ENCODE data around the gene PREX1.

Gene PREX1

GRCh38 chr20:48660788-48661187 lies 167.0 kb downstream of the PREX1 start:
- Mint-ChIP-seq H3K27ac (no peak overlapping the region), H3K27me3 (no peaks in the 10 kb centered on the region), H3K36me3 (peaks cover 14% of the 10 kb centered on the region), H3K4me1 (peaks cover 4% of the 10 kb centered on the region), H3K9me3 (no peaks in the 10 kb centered on the region), H3K4me3 (no peak overlapping the region)

DNA sequence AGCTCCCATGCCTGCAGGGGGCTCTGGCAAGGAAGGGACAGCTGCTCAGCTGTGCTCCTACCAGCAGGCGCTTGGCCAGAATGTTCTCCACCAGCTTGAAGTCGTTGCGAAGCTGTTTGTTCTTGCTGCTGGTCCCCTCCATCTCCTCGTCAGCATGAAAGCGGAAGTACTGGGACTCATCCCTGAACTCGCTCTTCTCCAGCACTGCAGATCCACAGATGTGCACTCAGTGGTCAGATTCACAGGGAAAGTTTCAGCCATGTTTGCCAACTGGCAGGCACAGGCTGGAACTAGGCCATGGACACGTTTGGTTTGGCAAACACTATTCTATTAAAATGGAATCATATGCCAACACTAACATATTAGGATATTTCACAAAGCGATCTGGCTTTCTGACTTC lies 167.9 kb downstream of the PREX1 start:
- Mint-ChIP-seq H3K36me3 (peaks cover 14% of the 10 kb centered on the region), H3K4me3 (no peak overlapping the region), H3K27ac (no peak overlapping the region), H3K27me3 (no peaks in the 10 kb centered on the region), H3K4me1 (peaks cover 4% of the 10 kb centered on the region), H3K9me3 (no peaks in the 10 kb centered on the region)

- Mint-ChIP-seq H3K36me3 (peaks cover 12% of the 10 kb centered on the region), H3K27me3 (no peaks in the 10 kb centered on the region), H3K4me1 (peaks cover 4% of the 10 kb centered on the region), H3K4me3 (no peak overlapping the region), H3K27ac (no peak overlapping the region), H3K9me3 (no peaks in the 10 kb centered on the region)
These were observed 169.3 kb downstream of the PREX1 start for GRCh38 chr20:48658505-48658904.

GRCh38 chr20:48658198-48658476 lies 169.7 kb downstream of the PREX1 start:
- no peaks in the 10 kb centered on the region for H3K9me3 Mint-ChIP-seq
- no peaks in the 10 kb centered on the region for H3K27me3 Mint-ChIP-seq
- peaks cover 4% of the 10 kb centered on the region for H3K4me1 Mint-ChIP-seq
- H3K4me3 Mint-ChIP-seq = no peak overlapping the region
- H3K36me3 Mint-ChIP-seq = peaks cover 12% of the 10 kb centered on the region
- no peak overlapping the region for H3K27ac Mint-ChIP-seq

- no peaks in the 10 kb centered on the region for H3K27me3 Mint-ChIP-seq
These were observed 170.2 kb downstream of the PREX1 start for GRCh38 chr20:48657426-48658197.

DNA sequence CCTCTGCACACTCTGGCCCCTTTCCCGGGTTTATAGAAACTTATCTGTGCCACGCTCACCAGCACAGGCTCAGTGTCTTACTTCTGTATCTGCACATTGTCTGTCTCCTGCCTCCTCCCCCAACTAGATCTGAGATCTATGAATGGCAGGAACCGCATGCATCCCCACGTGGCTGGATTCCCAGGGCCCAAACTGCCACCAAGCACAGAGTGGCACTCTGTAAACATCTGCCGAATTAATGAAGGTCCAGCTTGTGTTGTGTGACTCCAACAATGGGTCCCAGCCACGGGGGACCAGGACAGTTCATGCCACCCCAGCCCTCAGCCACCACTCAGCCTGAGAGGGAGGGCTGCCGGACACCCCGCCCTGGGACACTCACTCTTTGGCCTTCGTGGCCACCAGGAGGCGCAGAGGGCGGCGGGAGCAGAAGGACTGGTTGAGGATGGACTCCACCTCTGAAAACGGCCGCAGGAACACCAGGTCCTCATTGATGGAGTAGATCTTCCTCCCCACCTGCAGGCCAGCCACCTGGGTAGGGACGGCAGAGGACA lies 171.1 kb downstream of the PREX1 start:
- peaks cover 11% of the 10 kb centered on the region for H3K36me3 Mint-ChIP-seq

More at GRCh38 chr20:48657426-48658197, 170.2 kb downstream of the PREX1 start:
- Mint-ChIP-seq H3K36me3 (peaks cover 12% of the 10 kb centered on the region), H3K4me1 (peaks cover 4% of the 10 kb centered on the region), H3K27ac (peak overlapping the region; percentile 27), H3K9me3 (no peaks in the 10 kb centered on the region), H3K4me3 (no peak overlapping the region)

DNA sequence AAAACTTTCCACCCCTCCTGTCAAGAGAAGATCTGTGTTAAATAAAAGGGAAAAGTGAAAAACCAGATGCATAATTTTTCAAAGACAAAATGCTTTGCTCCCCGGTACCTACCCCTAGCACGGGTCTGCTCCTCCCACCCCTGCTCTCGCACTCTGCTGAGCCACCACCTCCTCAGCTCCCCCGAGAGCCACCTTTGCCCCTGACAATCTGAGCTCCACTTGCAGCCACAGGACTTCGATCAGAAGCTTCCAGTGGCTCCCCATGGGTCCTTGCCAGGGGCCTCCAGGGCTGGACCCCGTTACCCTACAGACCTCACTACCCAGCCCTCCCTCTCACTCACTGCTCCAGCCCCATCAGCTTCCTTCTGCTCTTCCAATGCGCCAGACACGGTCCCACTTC lies 171.7 kb downstream of the PREX1 start:
- Mint-ChIP-seq H3K36me3 (peaks cover 16% of the 10 kb centered on the region), H3K4me3 (no peak overlapping the region), H3K27ac (no peak overlapping the region), H3K27me3 (no peaks in the 10 kb centered on the region), H3K9me3 (no peaks in the 10 kb centered on the region), H3K4me1 (peaks cover 4% of the 10 kb centered on the region)

More for the DNA sequence above, 171.1 kb downstream of the PREX1 start:
- Mint-ChIP-seq H3K27me3 (no peaks in the 10 kb centered on the region), H3K9me3 (no peaks in the 10 kb centered on the region), H3K4me1 (peaks cover 4% of the 10 kb centered on the region), H3K27ac (peak overlapping the region; percentile 30), H3K4me3 (no peak overlapping the region)

DNA sequence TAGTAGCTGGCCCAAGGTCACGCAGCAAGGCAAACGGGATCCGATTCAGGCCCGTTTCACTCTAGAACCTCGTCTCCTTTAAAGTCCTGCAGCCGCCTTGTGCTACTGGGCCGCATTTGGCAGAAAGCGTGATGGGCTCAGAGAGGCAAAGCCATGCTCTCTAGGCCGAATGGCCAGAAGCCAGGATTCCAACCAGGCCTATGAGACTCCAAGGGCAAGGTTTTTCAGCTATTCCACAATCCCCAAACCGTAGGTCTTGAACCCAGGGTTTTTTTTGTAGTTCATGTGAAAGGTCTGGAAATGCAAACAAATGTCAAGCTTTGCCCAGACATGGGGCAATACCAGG lies 174.1 kb downstream of the PREX1 start:
- H3K27me3 Mint-ChIP-seq = no peaks in the 10 kb centered on the region
- peaks cover 12% of the 10 kb centered on the region for H3K36me3 Mint-ChIP-seq
- H3K4me1 Mint-ChIP-seq = peaks cover 4% of the 10 kb centered on the region
- no peaks in the 10 kb centered on the region for H3K9me3 Mint-ChIP-seq
- H3K4me3 Mint-ChIP-seq = no peak overlapping the region
- no peak overlapping the region for H3K27ac Mint-ChIP-seq

- H3K27ac Mint-ChIP-seq = no peak overlapping the region
- peaks cover 10% of the 10 kb centered on the region for H3K36me3 Mint-ChIP-seq
- peaks cover 4% of the 10 kb centered on the region for H3K4me1 Mint-ChIP-seq
- no peaks in the 10 kb centered on the region for H3K9me3 Mint-ChIP-seq
- no peak overlapping the region for H3K4me3 Mint-ChIP-seq
- no peaks in the 10 kb centered on the region for H3K27me3 Mint-ChIP-seq
These were observed 174.7 kb downstream of the PREX1 start for GRCh38 chr20:48652961-48653705.

DNA sequence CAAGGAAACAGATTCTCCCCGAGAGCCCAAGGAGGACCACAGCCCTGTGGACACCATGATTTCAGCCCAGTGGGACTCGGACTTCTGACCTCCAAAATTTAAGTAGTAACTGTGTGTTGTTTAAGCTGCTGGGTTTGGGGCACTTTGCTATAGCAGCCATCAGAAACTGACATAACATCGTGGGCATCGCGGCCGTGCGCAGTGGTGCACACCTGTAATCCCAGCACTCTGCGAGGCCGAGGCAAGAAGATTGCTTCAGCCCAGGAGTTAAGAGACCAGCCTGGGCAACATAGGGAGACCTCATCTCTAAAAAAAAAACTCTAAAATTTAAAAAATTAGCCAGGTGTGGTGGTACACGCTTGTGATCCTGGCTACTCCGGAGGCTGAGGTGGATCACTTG lies 175.8 kb downstream of the PREX1 start:
- H3K27ac Mint-ChIP-seq = no peak overlapping the region
- H3K4me3 Mint-ChIP-seq = no peak overlapping the region
- no peaks in the 10 kb centered on the region for H3K27me3 Mint-ChIP-seq
- H3K9me3 Mint-ChIP-seq = no peaks in the 10 kb centered on the region
- H3K4me1 Mint-ChIP-seq = no peaks in the 10 kb centered on the region
- H3K36me3 Mint-ChIP-seq = peaks cover 7% of the 10 kb centered on the region

- H3K27ac Mint-ChIP-seq = no peak overlapping the region
- H3K4me1 Mint-ChIP-seq = no peaks in the 10 kb centered on the region
- H3K9me3 Mint-ChIP-seq = no peaks in the 10 kb centered on the region
- no peaks in the 10 kb centered on the region for H3K27me3 Mint-ChIP-seq
- no peak overlapping the region for H3K4me3 Mint-ChIP-seq
- H3K36me3 Mint-ChIP-seq = peaks cover 7% of the 10 kb centered on the region
These were observed 176.5 kb downstream of the PREX1 start for GRCh38 chr20:48651271-48651670.

GRCh38 chr20:48649868-48650267 lies 177.9 kb downstream of the PREX1 start:
- no peaks in the 10 kb centered on the region for H3K27me3 Mint-ChIP-seq
- peaks cover 7% of the 10 kb centered on the region for H3K36me3 Mint-ChIP-seq
- H3K4me1 Mint-ChIP-seq = no peaks in the 10 kb centered on the region
- H3K4me3 Mint-ChIP-seq = no peak overlapping the region
- H3K9me3 Mint-ChIP-seq = no peaks in the 10 kb centered on the region
- H3K27ac Mint-ChIP-seq = no peak overlapping the region

DNA sequence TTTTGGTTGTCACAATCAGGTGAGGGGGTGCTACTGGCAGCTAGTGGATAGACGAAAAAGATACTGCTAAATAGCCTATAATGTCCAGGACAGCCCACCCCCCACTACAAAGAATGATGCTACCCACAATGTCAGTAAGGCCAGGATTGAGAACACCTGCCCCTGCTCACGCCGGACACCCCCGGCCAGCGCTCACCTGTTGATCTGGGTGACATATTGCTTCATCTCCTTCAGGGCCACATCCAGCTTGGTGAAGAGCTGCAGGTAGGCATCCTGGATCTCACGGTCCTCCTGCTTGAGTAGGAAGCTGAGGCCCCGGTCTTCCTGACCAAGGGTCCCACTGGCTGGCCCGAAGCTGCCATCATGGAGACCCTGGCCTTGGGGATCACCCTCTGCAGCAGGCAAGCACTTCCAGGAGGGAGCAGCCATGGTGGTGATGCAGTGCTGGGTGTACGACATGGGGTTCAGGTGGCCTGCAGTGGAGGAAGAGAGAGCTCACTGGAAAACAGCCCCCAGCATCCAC lies 178.6 kb downstream of the PREX1 start:
- Mint-ChIP-seq H3K9me3 (no peaks in the 10 kb centered on the region), H3K4me1 (no peaks in the 10 kb centered on the region), H3K27ac (no peak overlapping the region), H3K36me3 (peaks cover 7% of the 10 kb centered on the region), H3K4me3 (no peak overlapping the region), H3K27me3 (no peaks in the 10 kb centered on the region)

- no peaks in the 10 kb centered on the region for H3K4me1 Mint-ChIP-seq
- H3K27ac Mint-ChIP-seq = no peak overlapping the region
- no peaks in the 10 kb centered on the region for H3K27me3 Mint-ChIP-seq
- H3K9me3 Mint-ChIP-seq = no peaks in the 10 kb centered on the region
- H3K36me3 Mint-ChIP-seq = peaks cover 7% of the 10 kb centered on the region
- no peak overlapping the region for H3K4me3 Mint-ChIP-seq
These were observed 179.2 kb downstream of the PREX1 start for GRCh38 chr20:48648482-48649051.

GRCh38 chr20:48647858-48648257 lies 179.9 kb downstream of the PREX1 start:
- peaks cover 7% of the 10 kb centered on the region for H3K36me3 Mint-ChIP-seq
- no peaks in the 10 kb centered on the region for H3K27me3 Mint-ChIP-seq
- no peak overlapping the region for H3K27ac Mint-ChIP-seq

GRCh38 chr20:48645666-48646065 lies 182.1 kb downstream of the PREX1 start:
- peaks cover 2% of the 10 kb centered on the region for H3K36me3 Mint-ChIP-seq
- no peaks in the 10 kb centered on the region for H3K27me3 Mint-ChIP-seq
- no peak overlapping the region for H3K4me3 Mint-ChIP-seq
- H3K27ac Mint-ChIP-seq = no peak overlapping the region
- no peaks in the 10 kb centered on the region for H3K4me1 Mint-ChIP-seq
- no peaks in the 10 kb centered on the region for H3K9me3 Mint-ChIP-seq

More at GRCh38 chr20:48647858-48648257, 179.9 kb downstream of the PREX1 start:
- Mint-ChIP-seq H3K4me1 (no peaks in the 10 kb centered on the region), H3K4me3 (no peak overlapping the region), H3K9me3 (no peaks in the 10 kb centered on the region)
